OCI-LY3 (cell line): ENCODE measurements around the gene NPR3.

Experiments
- H2AFZ ChIP-seq: fragments of 200-600, 300-600 bp; shearing (Covaris generic); 2 replicates; pipeline ENCODE4 v1.6.0; 2014; ENCODE audit warnings: antibody characterized with exemption, low read depth, low read length
- H3K27ac ChIP-seq: fragments of 200-600, 300-600 bp; sonication (generic); 2 replicates; pipeline ENCODE4 v1.5.1; 2014; ENCODE audit warnings: mild to moderate bottlenecking, low read length, moderate library complexity, mixed read lengths
- H3K27me3 ChIP-seq: fragments of 200-600, 300-600 bp; sonication (generic); 2 replicates; pipeline ENCODE4 v1.6.1; 2014; ENCODE audit warnings: low read depth, low read length, mixed read lengths
- H3K36me3 ChIP-seq: fragments of 200-600, 300-600 bp; sonication (generic); replicated peaks from 2 replicates; pipeline ENCODE3; 2014; ENCODE audit warnings: low read depth, low read length, mixed read lengths
- H3K4me1 ChIP-seq: fragments of 300-600, 200-600 bp; sonication (generic); 2 replicates; pipeline ENCODE4 v1.6.1; 2014; ENCODE audit warnings: low read length, mixed read lengths
- H3K4me2 ChIP-seq: fragments of 200-600, 300-600 bp; sonication (generic); 2 replicates; pipeline ENCODE4 v1.6.1; 2014; ENCODE audit warnings: low read length, mixed read lengths
- H3K4me3 ChIP-seq: fragments of 300-600, 200-600 bp; sonication (generic); 2 replicates; pipeline ENCODE4 v1.5.1; 2014; ENCODE audit warnings: antibody characterized with exemption, mild to moderate bottlenecking, low read length, moderate library complexity
- H3K79me2 ChIP-seq: fragments of 300-600, 200-600 bp; shearing (Covaris generic); 2 replicates; pipeline ENCODE4 v1.6.1; 2014; ENCODE audit warnings: mild to moderate bottlenecking, low read length, mixed read lengths
- H3K9ac ChIP-seq: fragments of 300-600, 200-600 bp; shearing (Covaris generic); 2 replicates; pipeline ENCODE4 v1.6.0; 2014; ENCODE audit warnings: mild to moderate bottlenecking, low read length, moderate library complexity
- H3K9me3 ChIP-seq: fragments of 200-600, 300-600 bp; shearing (Covaris generic); 2 replicates; pipeline ENCODE4 v1.6.1; 2014; ENCODE audit warnings: low read length, mixed read lengths; ENCODE audit not compliant: insufficient read depth
- H4K20me1 ChIP-seq: fragments of 200-600, 300-600 bp; sonication (generic); 2 replicates; pipeline ENCODE4 v1.6.1; 2016; ENCODE audit warnings: low read length, mixed read lengths; ENCODE audit not compliant: insufficient read depth
- CTCF ChIP-seq: fragments of 200-600, 300-600 bp; sonication (generic); IDR thresholded peaks from 2 replicates; pipeline ENCODE4 v1.5.1; 2014; ENCODE audit warnings: antibody characterized with exemption, low read length, low read depth
- EZH2phosphoT487 ChIP-seq: fragments of 200-600 bp; shearing (Covaris generic); IDR thresholded peaks from 2 replicates; pipeline ENCODE4 v1.6.1; 2018; ENCODE audit warnings: antibody characterized with exemption, mixed run types, low read depth

The NPR3 gene

GRCh38 chr5:32677023-32677422 is 34.1 kb upstream of the NPR3 start:
- no peaks in the 10 kb centered on the region for H3K4me1 ChIP-seq
- no peak overlapping the region for H3K4me3 ChIP-seq
- no peaks in the 10 kb centered on the region for H3K9me3 ChIP-seq
- no peak overlapping the region for H3K9ac ChIP-seq
- no peaks in the 10 kb centered on the region for H3K27me3 ChIP-seq
- H3K27ac ChIP-seq = no peak overlapping the region
- no peaks in the 10 kb centered on the region for H3K36me3 ChIP-seq
- no peak for TF ChIP-seq EZH2phosphoT487
- no peak for TF ChIP-seq CTCF
- no peak overlapping the region for H3K4me2 ChIP-seq
- no peaks in the 10 kb centered on the region for H4K20me1 ChIP-seq
- H3K79me2 ChIP-seq = no peaks in the 10 kb centered on the region
- H2AFZ ChIP-seq = no peak overlapping the region

GRCh38 chr5:32678472-32678871 is 32.6 kb upstream of the NPR3 start:
- H3K79me2 ChIP-seq = no peaks in the 10 kb centered on the region
- no peak overlapping the region for H3K4me3 ChIP-seq
- no peaks in the 10 kb centered on the region for H3K27me3 ChIP-seq
- H2AFZ ChIP-seq = no peak overlapping the region
- no peak for TF ChIP-seq EZH2phosphoT487
- no peak for TF ChIP-seq CTCF
- H4K20me1 ChIP-seq = no peaks in the 10 kb centered on the region
- no peak overlapping the region for H3K9ac ChIP-seq
- no peaks in the 10 kb centered on the region for H3K36me3 ChIP-seq
- no peaks in the 10 kb centered on the region for H3K9me3 ChIP-seq
- H3K4me1 ChIP-seq = no peaks in the 10 kb centered on the region
- H3K4me2 ChIP-seq = no peak overlapping the region
- H3K27ac ChIP-seq = no peak overlapping the region

GRCh38 chr5:32679218-32679617 is 31.9 kb upstream of the NPR3 start:
- H3K27ac ChIP-seq = no peak overlapping the region
- TF ChIP-seq CTCF (no peak), EZH2phosphoT487 (no peak)
- H3K36me3 ChIP-seq = no peaks in the 10 kb centered on the region
- no peak overlapping the region for H3K4me2 ChIP-seq
- no peaks in the 10 kb centered on the region for H3K27me3 ChIP-seq
- H3K4me1 ChIP-seq = no peaks in the 10 kb centered on the region
- no peaks in the 10 kb centered on the region for H3K79me2 ChIP-seq
- H2AFZ ChIP-seq = no peak overlapping the region
- no peak overlapping the region for H3K4me3 ChIP-seq
- H4K20me1 ChIP-seq = no peaks in the 10 kb centered on the region
- H3K9ac ChIP-seq = no peak overlapping the region
- no peaks in the 10 kb centered on the region for H3K9me3 ChIP-seq

GRCh38 chr5:32680183-32680582 is 30.9 kb upstream of the NPR3 start:
- no peak overlapping the region for H3K27ac ChIP-seq
- H3K79me2 ChIP-seq = no peaks in the 10 kb centered on the region
- no peak for TF ChIP-seq EZH2phosphoT487
- TF ChIP-seq CTCF = no peak
- H2AFZ ChIP-seq = no peak overlapping the region
- H3K9me3 ChIP-seq = no peaks in the 10 kb centered on the region
- no peak overlapping the region for H3K9ac ChIP-seq
- no peaks in the 10 kb centered on the region for H4K20me1 ChIP-seq
- H3K4me2 ChIP-seq = no peak overlapping the region
- H3K4me1 ChIP-seq = no peaks in the 10 kb centered on the region
- no peaks in the 10 kb centered on the region for H3K36me3 ChIP-seq
- no peak overlapping the region for H3K4me3 ChIP-seq
- H3K27me3 ChIP-seq = no peaks in the 10 kb centered on the region
